Breast epithelium (tissue), 3 donors: ENCODE measurements around the gene TPCN2.

Experiments
- CTCF ChIP-seq, 3 donors: fragments of 450-650 bp; IDR thresholded peaks; one replicate each; pipeline ENCODE4 v1.5.1; 2016 to 2017; ENCODE audit warnings: antibody characterized with exemption in 3 of 3, mild to moderate bottlenecking in 3 of 3, moderate library complexity in 3 of 3
- POLR2A ChIP-seq: fragments of 450-650 bp; IDR thresholded peaks from one replicate; pipeline ENCODE4 v1.6.1; 2016; ENCODE audit warnings: antibody characterized with exemption, mild to moderate bottlenecking, moderate library complexity
- POLR2AphosphoS5 ChIP-seq, 3 donors: sonication (generic); formaldehyde crosslinking; IDR thresholded peaks; one replicate each; pipeline ENCODE4 v1.6.1; 2017; ENCODE audit warnings: antibody characterized with exemption in 3 of 3

GRCh38 chr11:69119190-69119589, 70.5 kb downstream of the TPCN2 start:
- TF ChIP-seq CTCF (IDR thresholded peaks at IDR 0.05), result no peak
- no peak for TF ChIP-seq POLR2A
- no peak for TF ChIP-seq POLR2AphosphoS5 (IDR thresholded peaks at IDR 0.05)
